ENCODE results near the gene CYP1B1.
"Not testable (repeated sequence)": the region's sequence is repeated elsewhere in the genome, so short reads cannot be mapped to it uniquely, and the experiment has no call there.

CYP1B1 gene

DNA sequence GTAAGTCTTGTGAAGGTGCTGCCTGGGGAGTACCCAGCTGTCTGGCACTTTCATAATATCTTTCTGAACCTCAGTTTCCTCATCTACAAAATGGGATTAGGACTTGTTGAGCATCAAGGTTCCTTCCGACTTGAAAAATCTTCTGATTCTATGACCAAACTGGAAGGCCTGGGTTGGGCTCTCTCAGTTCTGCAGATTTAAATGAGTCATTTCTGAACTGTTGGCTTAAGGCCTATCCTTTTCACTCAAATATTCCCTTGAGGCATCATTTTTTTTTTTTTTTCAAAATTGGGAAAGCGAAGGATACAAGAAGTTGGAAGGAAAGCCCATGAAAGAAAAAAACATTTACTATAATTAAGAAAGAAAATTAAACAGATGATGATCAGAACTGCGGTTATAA is 40.8 kb upstream of the CYP1B1 start:
- TF ChIP-seq, protein P1, sequence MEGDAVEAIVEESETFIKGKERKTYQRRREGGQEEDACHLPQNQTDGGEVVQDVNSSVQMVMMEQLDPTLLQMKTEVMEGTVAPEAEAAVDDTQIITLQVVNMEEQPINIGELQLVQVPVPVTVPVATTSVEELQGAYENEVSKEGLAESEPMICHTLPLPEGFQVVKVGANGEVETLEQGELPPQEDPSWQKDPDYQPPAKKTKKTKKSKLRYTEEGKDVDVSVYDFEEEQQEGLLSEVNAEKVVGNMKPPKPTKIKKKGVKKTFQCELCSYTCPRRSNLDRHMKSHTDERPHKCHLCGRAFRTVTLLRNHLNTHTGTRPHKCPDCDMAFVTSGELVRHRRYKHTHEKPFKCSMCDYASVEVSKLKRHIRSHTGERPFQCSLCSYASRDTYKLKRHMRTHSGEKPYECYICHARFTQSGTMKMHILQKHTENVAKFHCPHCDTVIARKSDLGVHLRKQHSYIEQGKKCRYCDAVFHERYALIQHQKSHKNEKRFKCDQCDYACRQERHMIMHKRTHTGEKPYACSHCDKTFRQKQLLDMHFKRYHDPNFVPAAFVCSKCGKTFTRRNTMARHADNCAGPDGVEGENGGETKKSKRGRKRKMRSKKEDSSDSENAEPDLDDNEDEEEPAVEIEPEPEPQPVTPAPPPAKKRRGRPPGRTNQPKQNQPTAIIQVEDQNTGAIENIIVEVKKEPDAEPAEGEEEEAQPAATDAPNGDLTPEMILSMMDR (IDR thresholded peaks at IDR 0.05; ENCODE audit: low read depth, low read length): no peak
- no peak overlapping the region for H3K4me3 ChIP-seq (ENCODE audit: low read depth, low read length)

- TF ChIP-seq, protein P1 (IDR thresholded peaks at IDR 0.05; ENCODE audit: low read depth, low read length): peak; percentile 100
- no peak overlapping the region for H3K4me3 ChIP-seq (ENCODE audit: low read depth, low read length)
These were observed 39.5 kb upstream of the CYP1B1 start for GRCh38 chr2:38115216-38116032.

- no peak overlapping the region for H3K4me3 ChIP-seq (ENCODE audit: low read depth, low read length)
- TF ChIP-seq, protein P1 (IDR thresholded peaks at IDR 0.05; ENCODE audit: low read depth, low read length): no peak
These were observed 38.2 kb upstream of the CYP1B1 start for GRCh38 chr2:38113981-38114708.

DNA sequence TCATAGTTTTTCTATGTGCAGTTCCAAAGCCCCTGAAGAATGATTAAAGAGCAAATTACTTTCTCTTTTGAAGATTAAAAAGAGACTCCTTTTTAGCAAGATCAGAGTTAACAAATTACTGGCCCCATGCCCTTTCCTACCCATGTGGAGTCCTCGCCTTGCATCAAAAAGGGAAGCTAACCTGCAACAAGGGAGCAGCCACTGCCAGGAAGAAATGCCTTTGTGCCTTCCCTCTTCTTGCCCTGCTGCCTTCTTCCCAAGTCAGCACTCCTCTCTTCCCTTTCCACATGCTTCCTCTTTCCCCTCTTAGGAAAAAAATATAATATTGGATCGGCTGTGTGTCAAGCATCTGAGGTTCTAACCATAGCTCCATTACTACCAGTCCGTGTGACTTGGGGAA is 37.1 kb upstream of the CYP1B1 start:
- no peak overlapping the region for H3K4me3 ChIP-seq (ENCODE audit: low read depth, low read length)
- TF ChIP-seq, protein P1 (IDR thresholded peaks at IDR 0.05; ENCODE audit: low read depth, low read length): no peak

DNA sequence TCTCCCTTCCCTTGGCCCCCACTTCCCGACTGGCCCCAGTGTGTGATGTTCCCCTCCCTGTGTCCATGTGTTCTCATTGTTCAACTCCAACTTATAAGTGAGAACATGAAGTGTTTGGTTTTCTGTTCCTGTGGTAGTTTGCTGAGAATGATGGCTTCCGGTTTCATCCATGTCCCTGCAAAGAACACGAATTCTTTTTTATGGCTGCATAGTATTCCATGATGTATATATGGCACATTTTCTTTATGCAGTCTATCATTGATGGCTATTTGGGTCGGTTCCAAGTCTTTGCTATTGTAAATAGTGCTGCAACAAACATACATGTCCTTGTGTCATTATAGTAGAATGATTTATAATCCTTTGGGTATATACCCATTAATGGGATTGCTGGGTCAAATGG is 35.4 kb upstream of the CYP1B1 start:
- H3K4me3 ChIP-seq (ENCODE audit: low read depth, low read length): not testable (repeated sequence)

- H3K4me3 ChIP-seq (ENCODE audit: low read depth, low read length): no peak overlapping the region
- TF ChIP-seq, protein P1 (IDR thresholded peaks at IDR 0.05; ENCODE audit: low read depth, low read length): no peak
These were observed 33.8 kb upstream of the CYP1B1 start for GRCh38 chr2:38109732-38110181.

GRCh38 chr2:38108907-38109731 is 33.2 kb upstream of the CYP1B1 start:
- no peak overlapping the region for H3K4me3 ChIP-seq (ENCODE audit: low read depth, low read length)
- TF ChIP-seq, protein P1 (IDR thresholded peaks at IDR 0.05; ENCODE audit: low read depth, low read length): no peak

Measured in WI38 (cell line).